AG08395 (cell line): Measurements from ENCODE around the gene TMEM255B.
"Not testable (repeated sequence)": the region's sequence is repeated elsewhere in the genome, so short reads cannot be mapped to it uniquely, and the experiment has no call there.

Experiments
- DNase-seq: peaks from one replicate; pipeline ENCODE4 v3.0.0; 2012; ENCODE audit warnings: mixed read lengths, low spot score

The TMEM255B gene

GRCh38 chr13:113749507-113749906 lies 9.5 kb upstream of the TMEM255B start:
- no peak for DNase-seq

- DNase-seq, result no peak
Measured at GRCh38 chr13:113749967-113750366, 9.1 kb upstream of the TMEM255B start.

- no peak for DNase-seq
Measured at GRCh38 chr13:113750554-113751399, 8.2 kb upstream of the TMEM255B start.

GRCh38 chr13:113751491-113751890 lies 7.5 kb upstream of the TMEM255B start:
- DNase-seq, result no peak

- not testable (repeated sequence) for DNase-seq
Measured at GRCh38 chr13:113752211-113752986, 6.6 kb upstream of the TMEM255B start.

GRCh38 chr13:113753171-113753570 lies 5.9 kb upstream of the TMEM255B start:
- no peak for DNase-seq

GRCh38 chr13:113754242-113754641 lies 4.8 kb upstream of the TMEM255B start:
- DNase-seq, result no peak

- no peak for DNase-seq
Measured at GRCh38 chr13:113754691-113755090, 4.3 kb upstream of the TMEM255B start.

GRCh38 chr13:113756441-113757097 lies 2.5 kb upstream of the TMEM255B start:
- no peak for DNase-seq

GRCh38 chr13:113759525-113760137 lies 605 bp downstream of the TMEM255B start:
- peak; percentile 51 for DNase-seq

- DNase-seq, result no peak
Measured at GRCh38 chr13:113761136-113761535, 2.1 kb downstream of the TMEM255B start.

GRCh38 chr13:113762075-113762474 lies 3.0 kb downstream of the TMEM255B start:
- no peak for DNase-seq

- DNase-seq, result no peak
Measured at GRCh38 chr13:113762538-113762937, 3.5 kb downstream of the TMEM255B start.

- DNase-seq, result no peak
Measured at GRCh38 chr13:113763254-113763653, 4.2 kb downstream of the TMEM255B start.

GRCh38 chr13:113763961-113764792 lies 5.2 kb downstream of the TMEM255B start:
- DNase-seq, result no peak

GRCh38 chr13:113764793-113765563 lies 6.0 kb downstream of the TMEM255B start:
- peak; percentile 15 for DNase-seq

- peak; percentile 44 for DNase-seq
Measured at GRCh38 chr13:113765564-113765910, 6.5 kb downstream of the TMEM255B start.

- no peak for DNase-seq
Measured at GRCh38 chr13:113766035-113766800, 7.2 kb downstream of the TMEM255B start.

- no peak for DNase-seq
Measured at GRCh38 chr13:113767366-113767765, 8.3 kb downstream of the TMEM255B start.
